ENCODE data around the gene P2RX3. TPM values are rescaled to one million over a fixed set of nuclear protein-coding genes. Genes with fewer than 3 reads are reported as not detected.
A peak's percentile ranks its signal among the peaks of the same experiment; 100 is the strongest.

P2RX3 gene
- total RNA-seq, 4 donors from 2014 or later: 0.69 TPM; not detected in 3

GRCh38 chr11:57323167-57323854 is 14.8 kb upstream of the P2RX3 start:
- no peak for ATAC-seq
- Histone ChIP-seq H3K4me3 (peak overlapping the region; percentile 85 to 96), H3K27me3 (no peaks in the 10 kb centered on the region), H3K27ac (peak overlapping the region; percentile 86 to 98 (median 97)), H3K4me1 (peaks cover 7 to 77% (median 45%) of the 10 kb centered on the region in 3 donors), H3K9me3 (no peaks in the 10 kb centered on the region), H3K36me3 (peaks cover 0 to 50% of the 10 kb centered on the region in 2 donors)
- 50 to 100% methylated on average over 1 to 2 of the region's 3 CpGs for WGBS, 2 donors (ENCODE audit: low coverage in 1 of 2)
- TF ChIP-seq EP300 (IDR thresholded peaks at IDR 0.05) (no peak), POLR2AphosphoS5 (IDR thresholded peaks at IDR 0.05) (no peak), POLR2A (IDR thresholded peaks at IDR 0.05) (no peak), CTCF (IDR thresholded peaks at IDR 0.05) (peak in 1 of 4 experiments; percentile 11)

- WGBS, 2 donors (ENCODE audit: low coverage in 1 of 2): 23 to 40% methylated on average over 1 to 3 of the region's 9 CpGs
- peak overlapping the region; percentile 85 to 96 for H3K4me3 ChIP-seq
- peaks cover 7 to 72% (median 41%) of the 10 kb centered on the region in 3 donors for H3K4me1 ChIP-seq
- H3K9me3 ChIP-seq: no peaks in the 10 kb centered on the region
- TF ChIP-seq POLR2A (IDR thresholded peaks at IDR 0.05) (no peak), CTCF (IDR thresholded peaks at IDR 0.05) (no peak), EP300 (IDR thresholded peaks at IDR 0.05) (no peak), POLR2AphosphoS5 (IDR thresholded peaks at IDR 0.05) (no peak)
- no peaks in the 10 kb centered on the region for H3K27me3 ChIP-seq
- no peak for ATAC-seq
- peak overlapping the region; percentile 86 to 98 (median 97) for H3K27ac ChIP-seq
- peaks cover 0 to 50% of the 10 kb centered on the region in 2 donors for H3K36me3 ChIP-seq
These were observed 14.3 kb upstream of the P2RX3 start for GRCh38 chr11:57323855-57324153.

- Histone ChIP-seq H3K36me3 (peaks cover 0 to 50% of the 10 kb centered on the region in 2 donors), H3K4me1 (peaks cover 7 to 66% (median 37%) of the 10 kb centered on the region in 3 donors)
- no peak for ATAC-seq
These were observed 13.8 kb upstream of the P2RX3 start for GRCh38 chr11:57324154-57324885.

GRCh38 chr11:57324886-57325734 is 13.0 kb upstream of the P2RX3 start, which contains the start of gene TNKS1BP1:
TNKS1BP1 (minus strand) TSS chr11:57324952; CDS start chr11:57321885, 3,067 bp downstream.
- TF ChIP-seq EP300 (IDR thresholded peaks at IDR 0.05) (no peak), POLR2A (IDR thresholded peaks at IDR 0.05) (peak; percentile 69 to 79), CTCF (IDR thresholded peaks at IDR 0.05) (peak in 1 of 4 experiments; percentile 33), POLR2AphosphoS5 (IDR thresholded peaks at IDR 0.05) (peak; percentile 81)

More at GRCh38 chr11:57324154-57324885, 13.8 kb upstream of the P2RX3 start:
- TF ChIP-seq CTCF (IDR thresholded peaks at IDR 0.05): no peak
- H3K4me3 ChIP-seq: peak overlapping the region; percentile 85 to 96
- 2 to 5% methylated on average over 4 to 8 of the region's 64 CpGs for WGBS, 2 donors (ENCODE audit: low coverage in 1 of 2)
- peak overlapping the region; percentile 86 to 98 (median 97) for H3K27ac ChIP-seq
- no peaks in the 10 kb centered on the region for H3K9me3 ChIP-seq
- H3K27me3 ChIP-seq: no peaks in the 10 kb centered on the region

More at GRCh38 chr11:57324886-57325734, 13.0 kb upstream of the P2RX3 start, which contains the start of gene TNKS1BP1:
- H3K36me3 ChIP-seq: peaks cover 0 to 50% of the 10 kb centered on the region in 2 donors
- H3K4me1 ChIP-seq: peaks cover 7 to 59% (median 33%) of the 10 kb centered on the region in 3 donors
- peak within 1 kb of the TSS; percentile 92 to 98 (median 97) for H3K27ac ChIP-seq
- H3K27me3 ChIP-seq: no peaks in the 10 kb centered on the region
- WGBS, 2 donors (ENCODE audit: low coverage in 1 of 2): 0% methylated on average over 1 of the region's 61 CpGs; no CpG with 5 or more reads in 1 of the 2 donors
- peak; percentile 88 for ATAC-seq
- H3K9me3 ChIP-seq: no peaks in the 10 kb centered on the region
- peak within 1 kb of the TSS; percentile 85 to 96 for H3K4me3 ChIP-seq
